PC-9 (cell line): ENCODE data around the gene TICAM2.

Experiments used
- EZH2 ChIP-seq: fragments of 200-600 bp; sonication (generic); IDR thresholded peaks from 2 replicates; pipeline ENCODE4 v1.8.0; 2017; ENCODE audit warnings: antibody characterized with exemption, low read depth
- TF ChIP-seq, protein P1 (sequence below): fragments of 200-600 bp; sonication (generic); conservative IDR thresholded peaks from 2 replicates; pipeline ENCODE4 v1.6.1; 2017; ENCODE audit warnings: mixed run types, antibody characterized with exemption, mild to moderate bottlenecking, moderate library complexity

DNA sequence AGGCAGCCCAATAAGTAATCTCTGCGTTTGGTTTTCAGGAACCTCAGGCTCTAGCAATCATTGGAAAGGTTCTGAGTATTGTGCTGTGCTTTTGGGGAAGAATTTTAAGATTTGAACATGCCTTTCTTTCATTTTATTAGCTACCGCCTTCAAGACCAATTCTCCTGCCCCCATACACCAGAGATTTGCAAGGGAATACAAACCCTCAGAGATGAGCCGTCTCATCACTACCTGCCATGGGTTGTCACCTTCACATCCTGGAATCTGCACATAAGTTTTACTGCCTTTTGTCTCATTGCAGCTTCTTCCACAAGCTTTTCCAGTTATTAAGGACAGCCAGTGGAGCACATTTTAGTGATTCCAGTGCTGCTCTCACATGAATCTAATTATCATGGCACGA lies 35.2 kb upstream of the TICAM2 start:
- TF ChIP-seq, protein P1, sequence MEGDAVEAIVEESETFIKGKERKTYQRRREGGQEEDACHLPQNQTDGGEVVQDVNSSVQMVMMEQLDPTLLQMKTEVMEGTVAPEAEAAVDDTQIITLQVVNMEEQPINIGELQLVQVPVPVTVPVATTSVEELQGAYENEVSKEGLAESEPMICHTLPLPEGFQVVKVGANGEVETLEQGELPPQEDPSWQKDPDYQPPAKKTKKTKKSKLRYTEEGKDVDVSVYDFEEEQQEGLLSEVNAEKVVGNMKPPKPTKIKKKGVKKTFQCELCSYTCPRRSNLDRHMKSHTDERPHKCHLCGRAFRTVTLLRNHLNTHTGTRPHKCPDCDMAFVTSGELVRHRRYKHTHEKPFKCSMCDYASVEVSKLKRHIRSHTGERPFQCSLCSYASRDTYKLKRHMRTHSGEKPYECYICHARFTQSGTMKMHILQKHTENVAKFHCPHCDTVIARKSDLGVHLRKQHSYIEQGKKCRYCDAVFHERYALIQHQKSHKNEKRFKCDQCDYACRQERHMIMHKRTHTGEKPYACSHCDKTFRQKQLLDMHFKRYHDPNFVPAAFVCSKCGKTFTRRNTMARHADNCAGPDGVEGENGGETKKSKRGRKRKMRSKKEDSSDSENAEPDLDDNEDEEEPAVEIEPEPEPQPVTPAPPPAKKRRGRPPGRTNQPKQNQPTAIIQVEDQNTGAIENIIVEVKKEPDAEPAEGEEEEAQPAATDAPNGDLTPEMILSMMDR, result no peak
- TF ChIP-seq EZH2, result no peak
